Muscle layer of colon (tissue), 2 donors: Measurements from ENCODE around the gene LRRC38.
"Not testable (repeated sequence)": the region's sequence is repeated elsewhere in the genome, so short reads cannot be mapped to it uniquely, and the experiment has no call there.

Experiments
- H3K27ac ChIP-seq: one replicate; pipeline ENCODE4 v1.7.0; 2013; ENCODE audit warnings: low read depth, mild to moderate bottlenecking, low read length, moderate library complexity
- H3K27me3 ChIP-seq, 2 donors: one replicate each; pipeline ENCODE4 v1.7.0; 2013; ENCODE audit warnings: low read length in 2 of 2, mild to moderate bottlenecking in 2 of 2; ENCODE audit not compliant: insufficient read depth in 2 of 2, control insufficient read depth in 1 of 2
- H3K36me3 ChIP-seq: one replicate; pipeline ENCODE4 v1.7.0; 2013; ENCODE audit warnings: mild to moderate bottlenecking, low read length; ENCODE audit not compliant: insufficient read depth
- H3K4me1 ChIP-seq: one replicate; pipeline ENCODE4 v1.7.0; 2013; ENCODE audit warnings: mild to moderate bottlenecking, low read length; ENCODE audit not compliant: insufficient read depth
- H3K4me3 ChIP-seq, 2 donors: one replicate each; pipeline ENCODE4 v1.7.0; 2013; ENCODE audit warnings: low read length in 2 of 2, low read depth in 1 of 2, mild to moderate bottlenecking in 1 of 2, moderate library complexity in 1 of 2
- H3K9ac ChIP-seq: one replicate; pipeline ENCODE4 v1.7.0; 2013; ENCODE audit warnings: low read length
- H3K9me3 ChIP-seq: one replicate; pipeline ENCODE4 v1.7.0; 2013; ENCODE audit warnings: mild to moderate bottlenecking, low read length
- donor health status: abdominal sarcoma.
- donor health status: Adenocarcinoma of cecum.

The LRRC38 gene

DNA sequence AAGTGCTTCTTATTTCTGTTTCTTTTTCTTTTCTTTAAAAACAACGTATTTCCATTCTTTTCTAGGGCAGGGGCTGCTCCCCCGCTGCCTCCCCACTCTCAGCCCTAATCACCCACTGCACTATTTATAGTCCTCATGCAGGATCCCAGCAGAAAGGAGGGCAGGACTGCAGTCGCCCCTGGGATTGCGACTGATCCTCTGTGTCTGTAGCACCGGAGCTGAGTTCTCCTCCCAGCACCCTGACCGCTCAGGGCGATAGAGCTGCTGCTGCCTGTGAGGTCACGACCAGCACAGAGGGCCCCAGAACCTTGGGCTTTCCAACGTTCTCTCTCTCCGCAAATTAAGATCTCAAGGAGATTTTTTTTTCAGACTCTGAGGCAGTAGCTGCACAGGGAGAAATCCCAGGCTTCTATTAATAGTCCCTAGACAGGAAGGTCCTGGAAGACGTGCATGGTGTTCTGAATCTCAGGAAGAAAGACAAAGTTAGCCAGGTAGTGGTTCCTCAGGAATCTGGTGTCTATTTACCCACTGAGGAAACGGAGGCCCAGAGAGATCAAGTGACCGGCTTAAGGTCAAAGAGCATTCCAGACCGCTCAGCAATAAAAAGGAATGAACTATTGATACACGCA is 56.8 kb downstream of the LRRC38 start:
- Histone ChIP-seq H3K27ac (no peak overlapping the region), H3K36me3 (no peaks in the 10 kb centered on the region), H3K4me3 (no peak overlapping the region), H3K9ac (no peak overlapping the region), H3K27me3 (peaks cover 0 to 4% of the 10 kb centered on the region in 2 donors), H3K9me3 (no peaks in the 10 kb centered on the region), H3K4me1 (no peaks in the 10 kb centered on the region)

DNA sequence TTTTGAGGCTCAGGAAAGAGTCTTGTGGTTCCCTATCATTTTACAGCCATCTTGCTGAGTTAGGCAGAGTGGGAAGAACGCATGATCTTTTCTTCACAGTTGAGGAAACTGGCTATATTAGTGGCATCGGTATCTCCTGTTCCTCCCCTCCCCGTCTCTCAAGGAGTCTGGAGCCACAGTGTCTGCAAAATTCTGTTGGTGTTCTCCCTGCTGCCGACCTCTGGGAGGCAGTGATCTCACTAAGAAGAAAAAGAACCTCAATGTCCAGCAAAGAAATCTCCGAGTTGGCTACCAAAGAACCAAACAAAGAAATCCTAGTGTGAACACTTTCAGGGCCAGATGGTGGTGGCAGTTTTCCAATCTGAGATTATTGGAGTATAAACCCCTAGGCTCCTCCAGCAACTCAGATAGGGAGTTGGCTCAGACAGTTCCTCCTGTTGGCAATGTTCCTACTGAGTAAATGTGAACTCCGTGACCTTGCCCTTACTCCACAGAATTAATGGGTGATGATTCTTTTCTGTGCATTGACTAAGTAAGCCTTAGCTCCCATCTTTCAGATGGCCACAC is 62.3 kb downstream of the LRRC38 start:
- Histone ChIP-seq H3K27ac (no peak overlapping the region), H3K27me3 (no peaks in the 10 kb centered on the region), H3K36me3 (no peaks in the 10 kb centered on the region), H3K9ac (no peak overlapping the region), H3K4me3 (no peak overlapping the region), H3K4me1 (no peaks in the 10 kb centered on the region), H3K9me3 (no peaks in the 10 kb centered on the region)

DNA sequence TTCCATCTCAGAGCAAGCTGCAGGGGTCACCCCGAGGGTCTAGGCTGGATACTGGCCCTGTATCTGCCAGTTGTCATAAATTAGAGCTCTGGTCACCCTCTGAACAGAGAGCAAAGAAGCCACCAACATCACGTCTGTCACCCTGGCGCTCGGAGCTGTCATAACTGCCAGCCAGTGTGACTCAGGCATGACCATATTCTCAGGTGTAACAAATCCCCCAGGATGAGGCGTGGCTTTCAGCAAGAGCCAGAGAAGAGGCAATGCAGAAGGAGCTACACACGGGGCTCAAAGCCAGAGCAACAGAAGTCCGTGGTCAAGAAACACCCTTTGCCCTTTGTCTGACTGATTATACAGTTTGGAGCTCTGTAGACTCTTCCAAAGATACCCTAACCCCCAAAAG is 63.6 kb downstream of the LRRC38 start:
- Histone ChIP-seq H3K4me3 (no peak overlapping the region), H3K27ac (no peak overlapping the region), H3K4me1 (no peaks in the 10 kb centered on the region), H3K9me3 (no peaks in the 10 kb centered on the region), H3K27me3 (no peaks in the 10 kb centered on the region), H3K36me3 (no peaks in the 10 kb centered on the region), H3K9ac (no peak overlapping the region)

DNA sequence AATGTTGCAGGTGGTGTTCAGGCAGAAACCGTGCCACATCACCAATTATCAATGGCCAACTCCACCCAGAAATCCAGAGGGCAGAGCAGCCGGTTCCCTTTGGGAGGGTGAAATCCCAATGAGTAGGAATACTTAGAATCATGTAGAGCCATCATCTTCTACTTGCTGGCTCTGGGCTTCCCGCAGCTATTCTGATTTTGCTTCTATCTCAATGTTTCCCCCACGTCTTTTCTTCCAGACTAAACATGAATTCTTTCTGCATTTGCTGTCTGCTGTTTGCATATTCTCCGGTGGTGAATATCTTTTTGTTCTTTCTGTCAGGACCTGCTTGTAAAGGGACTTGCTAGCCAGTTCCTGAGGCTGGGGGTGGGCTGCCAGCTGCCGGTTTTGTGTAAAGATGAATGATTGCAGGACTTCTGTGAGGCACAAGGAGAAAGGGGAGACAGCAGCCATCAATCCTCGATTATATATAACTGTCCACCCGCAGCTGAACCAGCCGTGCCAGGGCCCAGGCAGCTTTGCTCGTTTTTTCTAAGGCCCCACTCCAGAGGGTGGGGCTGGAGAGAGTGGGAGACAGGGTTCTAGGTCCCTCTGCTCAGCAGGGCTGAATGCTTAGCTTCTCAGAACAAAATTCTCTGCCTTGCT is 70.3 kb downstream of the LRRC38 start:
- Histone ChIP-seq H3K27me3 (no peaks in the 10 kb centered on the region), H3K9ac (no peak overlapping the region), H3K9me3 (no peaks in the 10 kb centered on the region), H3K4me1 (no peaks in the 10 kb centered on the region), H3K4me3 (no peak overlapping the region), H3K27ac (no peak overlapping the region), H3K36me3 (no peaks in the 10 kb centered on the region)

DNA sequence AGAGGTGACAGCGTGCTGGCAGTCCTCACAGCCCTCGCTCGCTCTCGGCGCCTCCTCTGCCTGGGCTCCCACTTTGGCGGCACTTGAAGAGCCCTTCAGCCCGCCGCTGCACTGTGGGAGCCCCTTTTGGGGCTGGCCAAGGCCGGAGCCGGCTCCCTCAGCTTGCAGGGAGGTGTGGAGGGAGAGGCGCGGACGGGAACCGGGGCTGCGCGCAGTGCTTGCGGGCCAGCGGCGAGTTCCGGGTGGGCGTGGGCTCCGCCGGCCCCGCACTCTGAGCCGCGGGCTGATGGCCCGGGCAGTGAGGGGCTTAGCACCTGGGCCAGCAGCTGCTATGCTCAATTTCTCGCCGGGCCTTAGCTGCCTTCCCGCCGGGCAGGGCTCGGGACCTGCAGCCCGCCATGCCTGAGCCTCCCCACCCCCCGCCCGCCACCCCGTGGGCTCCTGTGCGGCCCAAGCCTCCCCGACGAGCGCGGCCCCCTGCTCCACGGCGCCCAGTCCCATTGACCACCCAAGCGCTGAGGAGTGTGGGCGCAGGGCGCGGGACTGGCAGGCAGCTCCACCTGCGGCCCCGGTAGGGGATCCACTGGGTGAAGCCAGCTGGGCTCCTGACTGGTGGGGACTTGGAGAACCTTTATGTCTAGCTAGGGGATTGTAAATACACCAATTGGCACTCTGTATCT is 74.6 kb downstream of the LRRC38 start:
- not testable (repeated sequence) for H3K4me1 ChIP-seq, H3K9ac ChIP-seq, H3K27me3 ChIP-seq, H3K9me3 ChIP-seq, H3K4me3 ChIP-seq, H3K27ac ChIP-seq, H3K36me3 ChIP-seq

DNA sequence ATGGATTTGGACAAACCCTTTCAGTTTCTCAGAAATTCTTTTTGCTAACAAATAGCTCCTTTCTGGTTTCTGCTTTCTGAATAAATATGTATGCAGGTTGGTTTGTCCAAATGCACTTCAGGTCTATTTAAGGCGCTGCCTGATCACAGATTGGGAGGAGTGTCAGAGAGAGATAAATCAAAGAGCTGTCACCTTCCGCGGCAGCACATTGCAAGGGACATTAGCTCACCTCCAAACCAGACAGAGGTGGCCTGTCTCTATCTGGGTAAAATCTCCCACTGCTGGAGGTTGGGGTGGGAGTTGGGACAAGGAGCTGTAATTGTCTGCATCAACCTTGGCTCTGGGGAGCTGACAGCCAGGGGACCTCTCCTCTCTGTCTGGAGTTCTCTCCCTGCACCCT is 78.3 kb downstream of the LRRC38 start:
- no peaks in the 10 kb centered on the region for H3K4me1 ChIP-seq

DNA sequence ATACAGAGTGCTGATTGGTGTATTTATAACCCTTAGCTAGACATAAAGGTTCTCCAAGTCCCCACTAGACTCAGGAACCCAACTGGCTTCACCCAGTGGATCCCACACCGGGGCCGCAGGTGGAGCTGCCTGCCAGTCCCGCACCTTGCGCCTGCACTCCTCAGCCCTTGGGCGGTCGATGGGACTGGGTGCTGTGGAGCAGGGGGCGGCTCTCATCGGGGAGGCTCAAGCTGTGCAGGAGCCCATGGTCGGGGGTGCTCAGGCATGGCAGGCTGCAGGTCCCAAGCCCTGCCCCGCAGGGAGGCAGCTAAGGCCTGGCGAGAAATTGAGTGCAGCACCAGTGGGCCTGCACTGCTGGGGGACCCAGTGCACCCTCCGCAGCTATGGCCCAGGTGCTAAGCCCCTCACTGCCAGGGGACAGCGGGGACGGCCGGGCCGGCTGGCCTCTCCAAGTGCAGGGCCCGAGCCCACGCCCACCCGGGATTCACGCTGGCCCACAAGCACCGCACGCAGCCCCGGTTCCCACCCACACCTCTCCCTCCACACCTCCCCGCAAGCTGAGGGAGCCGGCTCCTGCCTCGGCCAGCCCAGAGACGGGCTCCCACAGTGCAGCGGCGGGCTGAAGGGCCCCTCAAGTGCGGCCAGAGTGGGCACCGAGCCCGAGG is 80.0 kb downstream of the LRRC38 start:
- not testable (repeated sequence) for H3K4me1 ChIP-seq, H3K36me3 ChIP-seq, H3K27ac ChIP-seq, H3K9me3 ChIP-seq, H3K9ac ChIP-seq, H3K4me3 ChIP-seq, H3K27me3 ChIP-seq

More for the DNA sequence above, 78.3 kb downstream of the LRRC38 start:
- no peak overlapping the region for H3K4me3 ChIP-seq
- H3K9me3 ChIP-seq = no peaks in the 10 kb centered on the region
- no peaks in the 10 kb centered on the region for H3K36me3 ChIP-seq
- H3K9ac ChIP-seq = no peak overlapping the region
- no peak overlapping the region for H3K27ac ChIP-seq
- H3K27me3 ChIP-seq = peaks cover 0 to 10% of the 10 kb centered on the region in 2 donors

DNA sequence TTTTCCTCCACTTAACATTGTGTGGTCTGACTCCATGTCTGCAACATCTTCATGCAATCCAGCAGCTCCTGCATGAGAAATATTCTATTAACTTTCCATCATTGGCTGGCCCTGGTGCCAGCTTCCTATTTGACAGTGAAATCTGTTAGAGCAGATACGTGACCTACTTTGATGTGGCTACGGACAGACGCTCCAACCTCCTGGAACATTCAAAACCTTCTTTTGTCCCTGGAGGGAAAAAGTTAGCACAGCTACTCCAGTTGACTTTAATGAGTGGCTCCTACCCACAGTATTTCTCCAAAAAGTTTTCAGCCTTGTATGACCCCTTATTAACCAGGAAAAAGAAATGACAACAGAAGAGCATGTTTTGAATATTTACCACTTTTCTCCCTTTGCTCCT is 81.6 kb downstream of the LRRC38 start:
- Histone ChIP-seq H3K9ac (no peak overlapping the region), H3K4me1 (no peaks in the 10 kb centered on the region), H3K9me3 (no peaks in the 10 kb centered on the region), H3K27me3 (peaks cover 0 to 10% of the 10 kb centered on the region in 2 donors), H3K4me3 (no peak overlapping the region), H3K36me3 (no peaks in the 10 kb centered on the region), H3K27ac (no peak overlapping the region)

DNA sequence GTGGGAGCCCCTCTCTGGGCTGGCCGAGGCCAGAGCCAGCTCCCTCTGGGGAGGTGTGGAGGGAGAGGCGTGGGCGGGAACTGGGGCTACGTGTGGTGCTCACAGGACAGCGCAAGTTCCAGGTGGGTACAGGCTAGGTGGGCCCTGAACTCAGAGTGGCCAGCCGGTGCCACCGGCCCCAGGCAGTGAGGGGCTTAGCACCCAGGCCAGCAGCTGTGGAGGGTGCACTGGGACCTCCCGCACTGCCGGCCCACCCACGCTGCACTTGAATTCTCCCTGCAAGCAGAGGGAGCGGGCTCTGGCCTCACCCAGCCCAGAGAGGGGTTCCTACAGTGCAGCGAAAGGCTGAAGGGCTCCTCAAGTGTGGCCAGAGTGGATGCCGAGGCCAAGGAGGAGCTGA is 83.3 kb downstream of the LRRC38 start:
- no peaks in the 10 kb centered on the region for H3K9me3 ChIP-seq
- no peaks in the 10 kb centered on the region for H3K4me1 ChIP-seq
- H3K27ac ChIP-seq = no peak overlapping the region
- H3K36me3 ChIP-seq = no peaks in the 10 kb centered on the region
- H3K9ac ChIP-seq = no peak overlapping the region
- H3K27me3 ChIP-seq = peaks cover 0 to 3% of the 10 kb centered on the region in 2 donors
- H3K4me3 ChIP-seq = no peak overlapping the region
